ENCODE results near the gene TCF7L1. TPM values are rescaled to one million over a fixed set of nuclear protein-coding genes. Genes with fewer than 3 reads are reported as not detected.

Gene TCF7L1, protein sequence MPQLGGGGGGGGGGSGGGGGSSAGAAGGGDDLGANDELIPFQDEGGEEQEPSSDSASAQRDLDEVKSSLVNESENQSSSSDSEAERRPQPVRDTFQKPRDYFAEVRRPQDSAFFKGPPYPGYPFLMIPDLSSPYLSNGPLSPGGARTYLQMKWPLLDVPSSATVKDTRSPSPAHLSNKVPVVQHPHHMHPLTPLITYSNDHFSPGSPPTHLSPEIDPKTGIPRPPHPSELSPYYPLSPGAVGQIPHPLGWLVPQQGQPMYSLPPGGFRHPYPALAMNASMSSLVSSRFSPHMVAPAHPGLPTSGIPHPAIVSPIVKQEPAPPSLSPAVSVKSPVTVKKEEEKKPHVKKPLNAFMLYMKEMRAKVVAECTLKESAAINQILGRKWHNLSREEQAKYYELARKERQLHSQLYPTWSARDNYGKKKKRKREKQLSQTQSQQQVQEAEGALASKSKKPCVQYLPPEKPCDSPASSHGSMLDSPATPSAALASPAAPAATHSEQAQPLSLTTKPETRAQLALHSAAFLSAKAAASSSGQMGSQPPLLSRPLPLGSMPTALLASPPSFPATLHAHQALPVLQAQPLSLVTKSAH
- total RNA-seq: 5.1 TPM
- 10 to 100 TPM; 30.8 to 53.1 (median 42.5) TPM for polyA plus RNA-seq (ENCODE audit: insufficient read depth in 1 of 8, insufficient read length in 8 of 8, low replicate concordance in 1 of 8)
- long read RNA-seq, donor 1, transcript TCF7L1-201 (12 exons, 2,968 nt): major isoform, 9 of 17 reads
- long read RNA-seq, donor 1, partial matches to known transcripts: 8 of 17 reads
- long read RNA-seq, donor 1, other reads (novel, unspliced or antisense): 0 of 17 reads
- long read RNA-seq, donor 2: 0 reads
- long read RNA-seq, donor 3, transcript TCF7L1-201 (12 exons, 2,968 nt): major isoform, 14 of 14 reads
- long read RNA-seq, donor 3, partial matches to known transcripts: 0 of 14 reads
- long read RNA-seq, donor 3, other reads (novel, unspliced or antisense): 0 of 14 reads
- long read RNA-seq, donor 4, partial matches to known transcripts: 5 of 7 reads
- long read RNA-seq, donor 4, other reads (novel, unspliced or antisense): 0 of 7 reads
- long read RNA-seq, donor 5, transcript TCF7L1-201 (12 exons, 2,968 nt): major isoform, 9 of 21 reads
- long read RNA-seq, donor 5, partial matches to known transcripts: 12 of 21 reads
- long read RNA-seq, donor 5, other reads (novel, unspliced or antisense): 0 of 21 reads
- long read RNA-seq, donor 6, partial matches to known transcripts: 35 of 39 reads
- long read RNA-seq, donor 6, other reads (novel, unspliced or antisense): 0 of 39 reads
- long read RNA-seq, donor 7, partial matches to known transcripts: 0 of 4 reads
- long read RNA-seq, donor 7, other reads (novel, unspliced or antisense): 0 of 4 reads
- long read RNA-seq, donor 8, partial matches to known transcripts: 11 of 15 reads
- long read RNA-seq, donor 8, other reads (novel, unspliced or antisense): 0 of 15 reads
- long read RNA-seq, donor 9, transcript TCF7L1-201 (12 exons, 2,968 nt): major isoform, 5 of 10 reads
- long read RNA-seq, donor 9, partial matches to known transcripts: 5 of 10 reads
- long read RNA-seq, donor 9, other reads (novel, unspliced or antisense): 0 of 10 reads
- long read RNA-seq, donor 10, transcript TCF7L1-201 (12 exons, 2,968 nt): major isoform, 5 of 17 reads
- long read RNA-seq, donor 10, partial matches to known transcripts: 12 of 17 reads
- long read RNA-seq, donor 10, other reads (novel, unspliced or antisense): 0 of 17 reads
- long read RNA-seq, donor 11, transcript TCF7L1-201 (12 exons, 2,968 nt): major isoform, 7 of 41 reads
- long read RNA-seq, donor 11, partial matches to known transcripts: 34 of 41 reads
- long read RNA-seq, donor 11, other reads (novel, unspliced or antisense): 0 of 41 reads

GRCh38 chr2:85132834-85133637 lies at the start of gene TCF7L1:
TSS of gene TCF7L1 (plus strand) at chr2:85133392. CDS start at chr2:85133685, 293 bp downstream.
- no peaks in the 10 kb centered on the region for H3K9me3 ChIP-seq (replicated peaks; ENCODE audit: control insufficient read depth, low read depth, low read length)
- under 1% methylated on average over 71 of the region's 91 CpGs for WGBS (ENCODE audit: insufficient coverage)

GRCh38 chr2:85085563-85085962 lies 47.6 kb upstream of the TCF7L1 start:
- Histone ChIP-seq H3K36me3 (ENCODE audit: control insufficient read depth, insufficient read depth, low read length) (no peaks in the 10 kb centered on the region), H3K4me1 (ENCODE audit: control insufficient read depth, insufficient read depth, low read length) (peaks cover 12% of the 10 kb centered on the region), H3K27me3 (ENCODE audit: control insufficient read depth, insufficient read depth, low read length) (no peaks in the 10 kb centered on the region), H3K9me3 (replicated peaks; ENCODE audit: control insufficient read depth, low read depth, low read length) (peaks cover 5% of the 10 kb centered on the region), H3K4me3 (ENCODE audit: low read length) (no peak overlapping the region), H3K27ac (ENCODE audit: low read length) (no peak overlapping the region)
- peak; percentile 26 for DNase-seq
- no CpG with 5 or more reads among the region's 3 CpGs for WGBS (ENCODE audit: insufficient coverage)

More at GRCh38 chr2:85132834-85133637, at the start of gene TCF7L1:
- H3K4me1 ChIP-seq (ENCODE audit: control insufficient read depth, insufficient read depth, low read length): peaks cover 39% of the 10 kb centered on the region
- peak; percentile 98 for DNase-seq
- H3K36me3 ChIP-seq (ENCODE audit: control insufficient read depth, insufficient read depth, low read length): peaks cover 8% of the 10 kb centered on the region
- peak within 1 kb of the TSS; percentile 85 for H3K27ac ChIP-seq (ENCODE audit: low read length)
- H3K27me3 ChIP-seq (ENCODE audit: control insufficient read depth, insufficient read depth, low read length): peaks cover 2% of the 10 kb centered on the region
- peak within 1 kb of the TSS; percentile 88 for H3K4me3 ChIP-seq (ENCODE audit: low read length)

- no peak for DNase-seq
- Histone ChIP-seq H3K36me3 (ENCODE audit: control insufficient read depth, insufficient read depth, low read length) (no peaks in the 10 kb centered on the region), H3K27me3 (ENCODE audit: control insufficient read depth, insufficient read depth, low read length) (no peaks in the 10 kb centered on the region), H3K27ac (ENCODE audit: low read length) (no peak overlapping the region), H3K9me3 (replicated peaks; ENCODE audit: control insufficient read depth, low read depth, low read length) (no peaks in the 10 kb centered on the region), H3K4me3 (ENCODE audit: low read length) (no peak overlapping the region), H3K4me1 (ENCODE audit: control insufficient read depth, insufficient read depth, low read length) (peaks cover 12% of the 10 kb centered on the region)
- 95% methylated on average over 3 of the region's 5 CpGs for WGBS (ENCODE audit: insufficient coverage)
These were observed 45.7 kb upstream of the TCF7L1 start for GRCh38 chr2:85087541-85087940.

GRCh38 chr2:85088921-85089320 lies 44.3 kb upstream of the TCF7L1 start:
- Histone ChIP-seq H3K27me3 (ENCODE audit: control insufficient read depth, insufficient read depth, low read length) (no peaks in the 10 kb centered on the region), H3K36me3 (ENCODE audit: control insufficient read depth, insufficient read depth, low read length) (no peaks in the 10 kb centered on the region), H3K4me3 (ENCODE audit: low read length) (no peak overlapping the region), H3K27ac (ENCODE audit: low read length) (no peak overlapping the region), H3K4me1 (ENCODE audit: control insufficient read depth, insufficient read depth, low read length) (peaks cover 12% of the 10 kb centered on the region), H3K9me3 (replicated peaks; ENCODE audit: control insufficient read depth, low read depth, low read length) (no peaks in the 10 kb centered on the region)
- no peak for DNase-seq
- 86% methylated on average over 2 of the region's 2 CpGs for WGBS (ENCODE audit: insufficient coverage)

DNA sequence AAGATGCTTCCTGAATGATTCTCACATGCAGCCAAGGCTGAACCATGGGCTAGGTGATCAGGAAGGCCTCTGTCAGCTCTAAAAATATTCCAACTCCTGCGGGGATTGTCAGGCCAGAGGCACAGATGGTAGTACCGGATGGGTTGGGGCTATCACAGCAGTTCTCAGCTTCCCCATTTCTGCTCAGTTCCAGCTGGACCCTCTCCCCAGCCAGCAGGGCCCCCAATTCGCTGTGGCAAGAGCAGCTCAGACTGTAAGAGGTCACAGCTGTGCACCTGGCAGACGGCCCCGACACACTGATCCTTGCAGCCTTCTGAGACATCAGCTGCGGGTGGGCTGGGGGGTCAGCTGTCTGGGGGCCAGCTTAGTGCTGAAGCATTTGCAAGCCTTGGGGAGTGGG lies 43.6 kb upstream of the TCF7L1 start:
- peak; percentile 89 for DNase-seq
- Histone ChIP-seq H3K4me3 (ENCODE audit: low read length) (no peak overlapping the region), H3K27ac (ENCODE audit: low read length) (peak overlapping the region; percentile 13), H3K36me3 (ENCODE audit: control insufficient read depth, insufficient read depth, low read length) (no peaks in the 10 kb centered on the region), H3K4me1 (ENCODE audit: control insufficient read depth, insufficient read depth, low read length) (peaks cover 12% of the 10 kb centered on the region), H3K9me3 (replicated peaks; ENCODE audit: control insufficient read depth, low read depth, low read length) (peaks cover 2% of the 10 kb centered on the region), H3K27me3 (ENCODE audit: control insufficient read depth, insufficient read depth, low read length) (no peaks in the 10 kb centered on the region)
- 36% methylated on average over 2 of the region's 6 CpGs for WGBS (ENCODE audit: insufficient coverage)

- Histone ChIP-seq H3K4me1 (ENCODE audit: control insufficient read depth, insufficient read depth, low read length) (peaks cover 12% of the 10 kb centered on the region), H3K27ac (ENCODE audit: low read length) (no peak overlapping the region), H3K36me3 (ENCODE audit: control insufficient read depth, insufficient read depth, low read length) (no peaks in the 10 kb centered on the region), H3K4me3 (ENCODE audit: low read length) (no peak overlapping the region), H3K27me3 (ENCODE audit: control insufficient read depth, insufficient read depth, low read length) (no peaks in the 10 kb centered on the region), H3K9me3 (replicated peaks; ENCODE audit: control insufficient read depth, low read depth, low read length) (peaks cover 2% of the 10 kb centered on the region)
- WGBS (ENCODE audit: insufficient coverage): no CpG with 5 or more reads among the region's 2 CpGs
- DNase-seq: no peak
These were observed 41.4 kb upstream of the TCF7L1 start for GRCh38 chr2:85091838-85092237.

DNA sequence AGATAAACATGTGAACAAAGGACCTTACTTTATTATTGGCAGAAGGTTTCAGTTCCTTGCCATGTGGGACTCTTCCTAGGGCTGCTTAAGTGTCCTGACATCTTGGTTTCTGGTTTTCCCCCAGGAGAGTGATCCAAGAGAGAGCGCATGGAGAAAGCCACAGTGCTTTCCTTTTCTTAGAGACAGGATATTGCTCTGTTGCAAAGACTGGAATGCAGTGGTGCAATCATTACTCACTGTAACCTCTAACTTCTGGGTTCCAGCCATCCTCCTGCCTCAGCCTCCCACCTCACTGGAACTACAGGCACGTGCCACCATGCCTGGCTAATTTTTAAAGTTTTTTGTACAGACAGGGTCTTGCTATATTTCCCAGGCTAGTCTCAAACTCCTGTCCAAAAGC lies 38.1 kb upstream of the TCF7L1 start:
- Histone ChIP-seq H3K4me1 (ENCODE audit: control insufficient read depth, insufficient read depth, low read length) (no peaks in the 10 kb centered on the region), H3K9me3 (replicated peaks; ENCODE audit: control insufficient read depth, low read depth, low read length) (peaks cover 2% of the 10 kb centered on the region), H3K36me3 (ENCODE audit: control insufficient read depth, insufficient read depth, low read length) (no peaks in the 10 kb centered on the region), H3K4me3 (ENCODE audit: low read length) (no peak overlapping the region), H3K27ac (ENCODE audit: low read length) (no peak overlapping the region), H3K27me3 (ENCODE audit: control insufficient read depth, insufficient read depth, low read length) (no peaks in the 10 kb centered on the region)
- DNase-seq: no peak
- WGBS (ENCODE audit: insufficient coverage): 84% methylated on average over 2 of the region's 2 CpGs

- 85% methylated on average over 4 of the region's 6 CpGs for WGBS (ENCODE audit: insufficient coverage)
- no peak for DNase-seq
- no peak overlapping the region for H3K4me3 ChIP-seq (ENCODE audit: low read length)
- H3K27me3 ChIP-seq (ENCODE audit: control insufficient read depth, insufficient read depth, low read length): no peaks in the 10 kb centered on the region
- H3K4me1 ChIP-seq (ENCODE audit: control insufficient read depth, insufficient read depth, low read length): no peaks in the 10 kb centered on the region
- peaks cover 2% of the 10 kb centered on the region for H3K9me3 ChIP-seq (replicated peaks; ENCODE audit: control insufficient read depth, low read depth, low read length)
- no peak overlapping the region for H3K27ac ChIP-seq (ENCODE audit: low read length)
- no peaks in the 10 kb centered on the region for H3K36me3 ChIP-seq (ENCODE audit: control insufficient read depth, insufficient read depth, low read length)
These were observed 36.6 kb upstream of the TCF7L1 start for GRCh38 chr2:85096616-85097015.

Measured in muscle of leg (tissue), 16 donors.